ENCODE data around the gene KLHL8.

Gene KLHL8

GRCh38 chr4:87121341-87122065, 98.9 kb downstream of the KLHL8 start:
- DNase-seq (ENCODE audit: low spot score), result peak; percentile 37

GRCh38 chr4:87120411-87121162, 99.8 kb downstream of the KLHL8 start:
- no peak for DNase-seq (ENCODE audit: low spot score)

- no peak for DNase-seq (ENCODE audit: low spot score)
Measured at GRCh38 chr4:87120010-87120409, 100.4 kb downstream of the KLHL8 start.

GRCh38 chr4:87118826-87119225, 101.6 kb downstream of the KLHL8 start:
- DNase-seq (ENCODE audit: low spot score), result no peak

GRCh38 chr4:87118421-87118820, 102.0 kb downstream of the KLHL8 start:
- DNase-seq (ENCODE audit: low spot score), result no peak

GRCh38 chr4:87117732-87118075, 102.7 kb downstream of the KLHL8 start:
- no peak for DNase-seq (ENCODE audit: low spot score)

GRCh38 chr4:87117051-87117731, 103.2 kb downstream of the KLHL8 start:
- DNase-seq (ENCODE audit: low spot score), result no peak

- DNase-seq (ENCODE audit: low spot score), result no peak
Measured at GRCh38 chr4:87116231-87116630, 104.2 kb downstream of the KLHL8 start.

- DNase-seq (ENCODE audit: low spot score), result no peak
Measured at GRCh38 chr4:87114245-87115062, 106.0 kb downstream of the KLHL8 start.

GRCh38 chr4:87112063-87112462, 108.4 kb downstream of the KLHL8 start:
- DNase-seq (ENCODE audit: low spot score), result no peak
